HG03066 (cell line): ENCODE measurements around the gene IQCE.
"Not testable (repeated sequence)": the region's sequence is repeated elsewhere in the genome, so short reads cannot be mapped to it uniquely, and the experiment has no call there.

ENCODE experiments used
- ATAC-seq: cut with Tn5 transposase; IDR thresholded peaks from one replicate; pipeline ENCODE4 v1.9.1; 2021; ENCODE audit warnings: low read depth; ENCODE audit not compliant: unreplicated experiment

IQCE gene

DNA sequence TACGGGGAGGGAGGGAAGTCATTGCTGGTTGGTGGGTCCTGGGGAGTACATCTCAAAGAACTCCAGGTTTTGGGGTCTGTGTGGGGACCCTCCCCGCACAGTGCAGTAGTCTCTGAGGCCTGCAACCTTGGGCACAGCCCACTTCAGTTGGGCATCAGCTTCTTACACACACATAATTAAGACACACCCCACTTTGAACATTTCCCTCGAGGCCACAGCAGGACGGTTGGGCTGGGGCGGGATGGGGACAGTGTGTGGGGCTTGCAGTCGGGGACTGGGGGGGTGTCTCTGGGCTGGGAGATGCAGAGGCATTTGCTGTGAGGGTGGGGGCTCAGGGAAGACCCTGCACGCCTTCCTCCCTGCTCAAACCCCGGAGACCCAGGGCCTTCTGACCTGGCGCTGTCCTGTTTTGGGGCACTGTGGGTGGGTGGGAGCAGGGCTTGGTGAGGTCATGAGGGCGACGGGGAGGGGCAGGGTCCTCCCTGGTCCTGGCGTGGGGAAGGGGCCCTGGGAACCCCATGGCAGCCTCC is 38.0 kb upstream of the IQCE start:
- ATAC-seq = no peak

DNA sequence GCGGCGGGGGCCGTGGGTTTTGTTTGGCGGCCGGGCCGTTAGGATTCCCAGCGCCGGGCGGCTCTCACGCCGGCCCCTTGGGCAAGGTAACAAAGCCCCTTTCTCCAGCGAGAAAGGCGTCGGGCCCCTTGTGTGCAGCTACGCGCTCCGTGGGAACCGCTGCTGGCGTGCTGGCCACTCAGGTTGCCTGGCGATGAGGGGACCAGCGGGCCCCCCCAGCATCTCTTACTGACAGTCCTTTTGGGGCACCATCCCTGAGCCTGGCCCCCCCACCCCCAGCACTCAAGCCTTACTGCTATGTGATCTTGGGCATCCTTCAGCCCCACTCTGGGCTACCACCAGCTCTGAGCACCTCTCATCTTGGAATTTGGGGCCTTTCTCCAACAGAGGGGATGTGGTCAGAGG is 37.4 kb upstream of the IQCE start:
- no peak for ATAC-seq

DNA sequence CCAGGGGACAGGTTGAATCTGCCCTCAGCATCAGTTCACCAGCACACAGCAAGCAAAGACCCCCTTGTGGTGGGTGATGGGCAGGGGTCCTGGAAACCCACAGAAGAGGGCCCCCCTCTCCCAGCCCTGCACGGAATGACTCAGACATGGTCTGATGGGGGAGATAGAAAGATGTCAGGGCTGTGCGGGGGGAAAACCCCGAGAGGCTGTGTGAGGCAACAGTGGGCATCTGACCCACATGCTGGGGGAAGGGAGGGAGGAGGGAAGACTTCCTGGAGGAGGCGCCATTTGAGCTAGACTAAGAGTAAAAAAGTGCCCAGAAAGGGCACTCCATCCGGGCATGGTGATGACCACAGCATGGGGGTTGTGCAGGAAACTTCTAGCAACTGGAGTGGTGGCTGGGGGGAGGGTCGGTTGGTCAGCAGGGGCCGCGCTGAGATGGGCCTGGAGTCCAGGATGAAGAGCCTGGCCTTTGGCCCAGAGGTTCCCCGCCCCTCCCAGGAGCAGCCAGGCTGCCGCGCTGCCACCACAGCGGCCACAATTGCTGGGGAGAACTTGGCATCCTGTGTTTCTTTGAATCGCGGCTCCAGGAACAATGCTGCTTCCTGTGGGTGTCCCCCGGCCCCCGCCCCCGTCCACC is 36.7 kb upstream of the IQCE start:
- ATAC-seq = no peak

DNA sequence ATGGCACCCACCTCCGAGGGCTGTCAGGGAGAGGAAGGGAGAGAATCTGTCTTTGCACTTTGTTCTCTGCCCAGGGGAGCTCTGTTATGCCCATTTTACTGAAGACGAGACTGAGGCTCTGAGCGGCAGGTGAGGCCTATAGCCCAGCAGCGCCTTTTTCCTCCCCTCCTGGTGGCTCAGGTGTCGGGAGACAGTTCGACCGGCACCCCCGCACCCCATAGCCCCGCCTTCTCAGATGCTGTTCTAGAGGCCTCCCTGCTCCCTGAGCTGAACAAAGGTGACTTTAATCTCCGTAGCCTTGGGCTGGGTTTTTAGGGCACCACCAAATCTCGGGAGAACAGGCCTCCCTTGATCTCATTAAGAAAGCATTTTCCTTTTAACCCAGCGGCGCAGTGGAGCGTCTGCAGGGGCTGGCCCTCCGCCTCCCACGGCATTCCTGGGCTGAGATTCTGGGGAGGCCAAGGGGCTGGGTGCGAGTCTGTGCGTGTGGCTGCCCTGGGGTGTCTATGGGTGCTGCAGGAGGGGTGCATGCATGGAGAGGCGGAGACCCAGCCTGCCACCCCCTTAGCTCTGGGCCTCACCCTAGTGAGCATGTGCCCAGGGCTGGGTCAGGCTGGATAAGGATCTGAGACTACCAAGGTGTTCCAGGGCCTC is 35.9 kb upstream of the IQCE start:
- ATAC-seq = no peak

DNA sequence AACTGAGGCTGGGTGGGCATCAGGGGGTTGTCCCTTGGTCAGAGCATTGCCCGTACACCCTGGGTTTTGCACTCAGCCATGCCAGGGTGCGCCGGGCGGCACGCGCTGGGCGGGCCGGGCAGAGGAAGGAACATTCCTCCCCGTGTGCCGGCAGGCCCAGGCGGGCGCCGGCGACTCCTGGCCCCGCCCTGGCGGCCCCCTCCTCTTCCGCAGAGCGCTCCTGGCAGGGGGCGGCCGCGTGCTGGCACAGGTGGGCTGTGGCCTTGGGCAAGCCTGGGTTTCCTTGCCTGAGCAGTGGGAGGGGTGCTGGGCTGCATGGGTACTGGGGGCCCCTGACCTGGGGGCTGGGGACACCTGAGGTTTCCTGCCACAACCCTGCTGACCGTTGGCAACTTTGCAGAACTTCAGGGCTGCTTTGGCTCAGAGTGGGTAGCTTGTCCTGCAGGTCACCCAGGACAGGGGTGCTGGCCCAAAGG is 35.3 kb upstream of the IQCE start:
- no peak for ATAC-seq

DNA sequence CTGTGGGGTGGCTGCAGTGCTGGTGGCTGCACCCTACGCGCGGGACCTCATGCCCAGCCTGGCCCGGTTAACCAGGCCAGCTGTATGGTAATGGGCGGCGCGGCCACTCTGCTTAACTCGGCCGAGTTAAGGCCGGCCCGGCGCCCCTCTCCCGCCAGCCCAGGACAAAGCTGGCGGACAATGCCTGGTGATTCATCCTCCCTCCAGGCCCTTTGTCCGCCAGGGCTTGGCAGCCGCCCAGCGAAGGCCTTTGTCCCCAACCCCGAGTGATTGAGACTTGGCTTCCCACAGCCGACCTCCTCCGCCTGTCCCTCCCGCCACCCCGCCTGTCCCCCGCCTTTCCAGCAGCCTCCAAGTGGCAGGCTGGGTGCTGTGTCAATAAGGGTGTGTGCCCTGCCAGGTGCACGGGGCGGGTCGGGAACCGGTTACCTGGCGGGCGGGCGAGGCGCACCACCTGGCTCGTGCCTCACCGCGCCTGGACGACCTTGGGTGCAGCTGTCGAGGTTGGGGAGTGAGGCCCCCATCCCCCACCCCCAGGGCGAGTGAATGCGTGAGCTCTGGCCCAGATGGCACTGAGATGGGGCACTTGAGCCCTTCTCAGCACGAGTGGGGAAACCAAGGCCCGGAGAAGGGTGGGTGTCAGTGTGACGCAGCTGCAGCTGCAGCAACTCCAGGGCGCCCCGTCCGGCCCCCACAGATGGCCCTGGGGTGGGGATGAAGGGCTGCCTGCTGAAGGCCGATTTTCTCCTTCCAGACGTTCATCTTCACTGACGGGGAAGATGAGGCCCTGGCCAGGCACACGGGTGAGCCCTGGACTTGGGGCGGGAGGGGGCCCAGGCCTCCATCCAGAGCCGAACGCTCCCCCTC is 34.6 kb upstream of the IQCE start:
- no peak for ATAC-seq

DNA sequence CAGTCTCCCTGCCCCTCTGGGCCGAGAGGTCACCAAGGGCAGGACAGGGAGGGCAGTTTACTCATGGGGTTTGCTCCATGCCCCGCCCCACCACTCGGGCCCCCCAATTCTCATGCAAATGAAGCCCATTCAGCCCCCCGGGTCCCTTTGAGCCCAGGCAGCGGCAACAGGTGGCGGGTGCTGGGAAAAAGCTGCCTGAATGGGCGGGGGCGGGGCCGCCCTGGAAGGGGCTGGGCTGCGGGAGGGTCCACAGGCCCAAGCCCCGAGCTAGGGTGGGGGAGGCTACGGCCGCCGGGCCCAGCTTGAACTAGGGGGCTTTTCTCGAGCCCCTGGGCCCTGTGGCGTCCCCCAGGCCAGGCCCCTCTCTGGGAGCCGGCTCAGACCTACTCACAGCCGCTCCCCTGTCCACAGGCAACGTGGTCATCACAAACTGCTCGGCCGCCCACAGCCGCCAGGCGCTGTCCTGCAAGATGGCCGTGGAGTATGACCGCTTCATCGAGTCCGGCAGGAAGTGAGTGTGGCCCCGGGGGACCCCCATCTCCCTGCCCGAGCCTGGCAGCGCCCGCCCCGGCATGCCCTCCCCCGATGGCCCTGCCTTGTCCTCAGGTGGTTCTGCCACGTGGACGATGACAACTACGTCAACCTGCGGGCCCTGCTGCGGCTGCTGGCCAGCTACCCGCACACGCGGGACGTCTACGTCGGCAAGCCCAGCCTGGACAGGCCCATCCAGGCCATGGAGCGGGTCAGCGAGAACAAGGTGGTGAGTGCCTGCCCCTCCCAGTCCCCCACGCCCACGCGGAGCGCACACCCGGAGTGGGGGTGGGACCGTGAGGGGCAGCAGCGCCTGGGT is 33.7 kb upstream of the IQCE start:
- ATAC-seq = no peak

DNA sequence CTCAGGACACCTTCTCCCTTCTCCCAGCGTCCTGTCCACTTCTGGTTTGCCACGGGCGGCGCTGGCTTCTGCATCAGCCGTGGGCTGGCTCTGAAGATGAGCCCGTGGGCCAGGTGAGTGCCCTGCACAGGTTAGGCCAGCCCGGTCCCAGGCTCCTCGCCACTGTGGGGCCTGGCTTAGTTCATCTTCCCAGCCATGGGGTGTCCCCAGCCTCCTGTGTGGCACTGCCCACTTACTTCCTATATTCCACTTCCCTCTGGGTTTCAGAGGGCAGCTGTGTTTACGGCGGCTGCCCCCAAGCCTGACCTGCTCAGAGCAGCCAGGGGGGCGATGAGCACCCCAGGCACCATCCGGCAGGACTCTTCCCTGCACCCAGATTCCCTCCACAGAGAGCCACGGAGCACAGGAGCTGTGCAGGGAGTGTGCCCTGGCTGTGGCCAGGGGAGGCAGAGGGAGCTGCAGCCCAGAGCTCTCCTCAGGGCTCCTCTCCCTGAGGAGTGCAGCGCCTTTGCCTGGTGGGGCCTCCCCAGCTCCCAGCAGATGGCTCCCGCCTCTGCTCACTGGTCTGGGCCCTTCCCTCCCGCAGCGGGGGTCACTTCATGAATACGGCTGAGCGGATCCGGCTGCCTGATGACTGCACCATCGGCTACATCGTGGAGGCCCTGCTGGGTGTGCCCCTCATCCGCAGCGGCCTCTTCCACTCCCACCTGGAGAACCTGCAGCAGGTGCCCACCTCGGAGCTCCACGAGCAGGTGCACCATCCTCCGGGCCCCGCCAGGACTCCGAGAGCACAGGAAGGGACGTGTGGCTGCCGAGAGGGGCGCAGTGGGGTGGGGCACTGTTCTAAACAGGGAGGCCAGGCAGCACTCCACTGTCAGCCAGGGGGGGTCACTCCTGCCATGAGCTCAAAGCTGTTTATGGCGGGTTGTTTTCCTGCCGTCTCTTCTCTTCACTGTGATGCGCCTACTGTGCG is 32.8 kb upstream of the IQCE start:
- ATAC-seq = no peak

DNA sequence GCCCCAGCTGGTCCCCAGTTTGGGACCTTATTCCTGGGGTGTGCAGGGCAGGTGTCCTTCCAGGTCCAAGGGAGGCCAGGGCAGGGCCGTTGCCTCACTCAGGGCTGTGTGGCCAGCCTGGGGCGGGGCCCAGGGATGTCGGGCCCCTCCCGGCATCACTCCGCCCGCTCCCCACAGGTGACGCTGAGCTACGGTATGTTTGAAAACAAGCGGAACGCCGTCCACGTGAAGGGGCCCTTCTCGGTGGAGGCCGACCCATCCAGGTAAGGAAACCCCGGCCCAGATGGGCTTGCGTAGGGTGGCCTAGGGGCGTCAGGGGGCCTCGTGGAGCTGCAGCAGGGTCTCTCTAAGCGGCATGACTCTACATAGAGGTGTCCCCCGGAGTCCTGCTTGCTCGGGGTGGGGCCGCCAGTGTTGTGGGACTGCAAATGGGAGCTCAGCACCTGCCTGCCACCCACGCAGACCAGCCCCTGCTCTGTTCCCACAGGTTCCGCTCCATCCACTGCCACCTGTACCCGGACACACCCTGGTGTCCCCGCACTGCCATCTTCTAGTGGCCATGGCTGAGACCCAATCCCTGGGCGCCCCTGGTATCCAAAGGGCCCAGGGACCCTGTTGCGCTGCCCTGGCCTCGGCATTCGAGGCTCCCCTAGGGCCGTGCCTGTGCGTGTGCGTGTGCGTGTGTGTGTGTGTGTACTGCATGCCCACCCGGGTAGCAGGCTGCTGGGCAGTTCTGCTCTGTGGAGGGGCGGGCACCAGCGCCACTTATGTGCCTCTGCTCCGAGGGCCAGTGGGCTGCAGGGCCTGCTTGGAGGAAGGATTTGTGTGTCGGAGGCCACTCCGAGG is 31.9 kb upstream of the IQCE start:
- ATAC-seq = no peak

DNA sequence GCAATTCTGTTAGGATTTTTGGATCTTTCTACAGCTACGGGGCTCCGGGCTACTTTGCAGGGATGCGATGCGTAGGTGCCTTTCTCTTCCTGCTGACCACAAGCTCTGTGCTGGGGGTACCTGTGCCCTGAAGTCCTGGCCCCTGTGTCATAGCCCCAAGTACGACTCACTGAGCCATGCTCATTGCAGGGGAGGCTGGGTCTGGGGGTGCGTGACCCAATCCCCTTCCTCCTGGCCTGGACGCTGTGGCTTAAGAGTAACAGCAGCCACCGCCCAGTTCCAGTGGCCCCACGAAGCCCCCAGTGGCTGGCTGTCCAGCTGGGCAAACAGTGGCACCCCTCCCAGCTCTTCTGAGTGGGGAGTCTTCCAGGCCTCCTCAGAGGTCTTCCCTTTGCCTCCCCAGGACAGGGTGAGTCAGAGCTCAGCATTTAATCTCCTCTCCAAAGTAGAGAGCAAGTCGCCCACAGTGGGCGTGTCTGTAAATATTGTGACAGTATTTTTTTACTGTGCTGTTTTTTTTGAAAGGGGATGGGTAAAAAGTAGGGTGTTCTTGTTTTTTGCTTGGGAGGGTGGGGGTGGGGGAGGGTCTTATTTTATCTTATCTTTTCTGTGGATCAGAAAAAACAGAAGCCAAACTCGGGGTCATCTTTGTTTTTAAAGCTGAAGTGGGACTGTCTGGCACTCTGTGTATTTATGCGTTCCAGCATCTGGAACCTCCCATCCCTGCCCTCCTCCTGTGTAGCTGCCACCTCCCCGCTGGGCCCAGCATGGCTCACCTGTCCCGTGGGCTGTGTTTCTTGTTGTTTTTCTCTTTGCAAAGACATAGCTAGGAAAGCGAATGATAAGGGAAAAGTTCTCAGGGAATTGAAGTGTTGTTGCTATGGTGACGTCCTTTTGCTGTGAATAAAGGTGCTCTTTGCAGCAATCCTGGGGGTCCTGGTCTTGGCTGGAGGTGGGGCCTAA is 31.0 kb upstream of the IQCE start:
- ATAC-seq = no peak

DNA sequence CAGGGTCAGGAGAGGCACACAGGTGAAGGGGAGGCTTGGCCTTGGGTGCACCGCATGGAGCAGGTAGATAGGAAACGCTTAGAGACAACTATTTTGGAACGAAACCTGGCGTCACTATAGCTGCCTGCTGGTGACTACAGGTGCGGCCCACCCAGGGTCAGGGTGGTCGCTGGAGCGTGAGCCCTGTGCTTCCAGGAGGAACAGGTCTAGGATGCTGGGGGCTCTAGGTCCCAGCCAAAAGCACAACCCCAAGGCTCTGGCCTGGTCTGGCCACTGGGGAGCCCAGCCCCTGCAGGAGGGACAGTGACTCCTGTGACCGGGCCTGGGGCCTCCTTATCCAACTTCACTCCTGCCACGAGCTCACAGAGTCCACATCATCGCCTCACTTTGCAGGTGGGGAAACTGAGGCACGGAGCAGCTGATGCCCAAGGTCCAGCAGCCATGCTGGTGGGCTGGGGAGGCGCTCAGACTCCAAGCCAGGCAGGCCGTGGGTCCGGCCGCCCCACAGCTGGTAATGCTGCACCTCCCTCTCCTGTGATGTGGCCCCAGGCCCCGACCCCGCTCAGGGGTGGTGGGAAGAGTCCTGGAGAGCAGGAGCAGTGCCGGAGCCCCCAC is 30.2 kb upstream of the IQCE start:
- ATAC-seq = no peak

DNA sequence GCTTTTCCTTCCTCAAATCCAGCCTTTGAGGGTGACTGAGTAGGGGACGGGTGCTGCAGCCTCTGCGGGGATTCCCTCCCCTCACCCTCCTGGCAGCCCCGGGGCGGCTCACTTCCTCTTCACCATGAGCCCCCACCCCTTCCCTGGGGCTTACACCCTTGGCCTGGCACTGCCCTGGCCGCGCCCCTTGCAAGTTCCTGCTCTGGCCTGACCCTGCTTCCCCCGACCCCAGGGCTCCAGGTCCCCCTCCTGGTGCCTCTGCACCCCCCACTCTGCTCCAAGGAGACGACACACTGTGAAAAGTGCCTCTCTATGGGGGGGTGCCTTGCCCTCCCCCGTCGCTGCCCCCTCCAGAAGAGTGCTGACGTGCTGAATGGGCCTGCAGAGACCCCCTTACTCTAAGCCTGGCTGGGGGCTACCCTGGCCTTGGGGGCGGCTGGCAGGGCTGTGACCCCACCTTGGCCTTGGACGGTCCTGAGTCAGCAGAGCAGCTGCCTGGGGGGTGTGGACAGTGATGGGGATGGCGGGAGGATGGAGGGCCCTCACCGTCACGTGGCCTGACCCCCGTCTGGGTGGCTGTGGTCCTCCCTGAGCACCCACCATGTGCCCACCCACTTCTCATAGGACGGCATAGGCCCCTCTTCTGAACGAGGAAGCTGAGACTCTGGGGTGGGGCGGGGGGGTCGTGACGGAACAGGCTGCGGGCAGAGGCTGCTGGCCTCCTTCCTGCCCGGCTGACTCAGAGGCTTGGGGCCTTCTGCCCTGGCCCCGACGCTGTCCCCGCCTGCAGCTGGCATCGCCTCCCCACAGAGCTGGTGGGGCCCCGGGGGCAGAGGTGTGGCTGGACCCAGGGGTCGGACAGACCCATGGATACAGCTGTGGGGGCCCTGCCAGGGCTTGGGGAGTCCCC is 29.4 kb upstream of the IQCE start:
- ATAC-seq = peak; percentile 52

DNA sequence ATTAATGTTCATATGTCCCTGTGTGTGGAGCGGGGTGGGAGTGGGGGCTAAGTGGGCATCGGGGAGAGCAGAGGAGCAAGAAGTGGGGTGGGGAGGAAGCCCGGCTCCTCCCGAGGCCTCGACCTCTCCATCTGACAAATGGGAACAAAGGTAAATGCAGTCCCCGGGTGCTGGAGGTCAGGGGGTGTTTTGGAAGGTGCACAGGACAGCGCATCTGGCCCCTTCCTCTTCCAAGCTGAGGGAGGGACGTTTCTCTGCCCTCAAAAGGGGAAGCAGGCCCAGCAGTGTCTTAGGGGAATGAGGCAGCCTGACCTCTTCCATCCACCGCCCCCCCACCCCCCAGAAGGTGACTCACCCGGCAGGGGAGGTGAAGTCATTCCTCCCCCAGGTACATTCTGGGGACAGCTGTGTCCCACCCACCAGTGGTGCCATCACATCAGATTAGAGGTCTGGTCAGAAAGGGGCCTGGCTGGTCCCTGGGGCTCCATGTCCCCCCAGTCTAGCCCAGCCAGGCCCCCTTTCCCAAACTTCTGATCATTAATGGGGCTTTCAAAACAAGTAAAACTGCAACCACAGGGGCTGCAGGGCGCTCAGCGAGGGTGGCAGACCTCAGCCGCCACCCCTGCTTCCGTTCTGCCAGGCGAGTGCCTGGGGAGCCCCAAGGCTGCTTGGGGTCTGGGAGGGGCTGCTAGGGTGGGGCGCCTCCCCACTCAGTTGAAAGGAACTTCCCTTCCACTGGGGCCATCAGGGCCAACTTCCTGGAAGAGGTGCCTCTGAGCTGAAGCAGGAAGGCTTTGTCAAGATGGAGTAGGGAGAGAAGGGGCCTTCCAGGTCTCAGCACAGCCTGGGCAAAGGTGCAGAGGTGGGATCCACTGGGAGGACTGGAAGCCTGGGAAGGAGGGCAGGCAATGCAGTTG is 28.4 kb upstream of the IQCE start:
- ATAC-seq = no peak

DNA sequence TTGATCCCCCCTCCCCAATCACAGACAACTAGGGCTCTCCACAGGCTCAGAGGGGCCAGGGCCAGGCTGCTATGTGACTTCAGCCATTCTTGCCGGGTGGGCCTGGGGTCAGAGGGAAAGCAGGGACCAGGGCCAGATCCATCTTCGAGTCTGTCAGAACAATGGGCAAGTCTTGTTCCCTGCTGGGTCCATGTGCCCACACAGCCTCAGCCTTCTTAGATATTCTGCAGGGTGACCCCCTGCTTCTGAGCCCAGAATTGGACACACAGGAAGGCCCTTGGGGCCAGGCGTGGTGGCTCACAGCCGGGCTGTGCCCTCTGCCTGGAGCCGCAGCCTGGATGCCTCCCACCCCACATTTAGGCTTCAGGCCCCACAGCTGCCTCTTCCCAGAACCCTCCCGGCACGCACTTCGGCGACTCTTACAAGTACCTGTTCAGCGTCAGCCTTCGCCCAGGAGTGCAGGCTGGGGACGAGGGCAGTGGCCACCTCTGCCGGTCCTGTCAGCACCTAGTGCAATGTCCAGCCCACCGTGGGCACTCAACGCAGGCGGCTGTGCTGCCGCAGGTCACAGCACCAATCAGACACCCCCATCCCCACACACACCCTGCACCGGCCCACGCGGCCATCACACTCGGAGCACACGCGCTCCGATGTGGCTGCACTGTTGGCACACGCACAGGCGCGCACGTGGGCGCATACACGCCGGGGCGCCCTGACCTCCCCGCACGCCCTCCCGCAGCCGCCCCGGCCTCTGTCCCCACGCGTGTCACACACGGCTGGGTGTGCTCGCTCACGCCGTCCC is 27.6 kb upstream of the IQCE start:
- ATAC-seq = not testable (repeated sequence)
